Keratinocyte (primary cell): Measurements from ENCODE around the gene TCP11L2.
"Not testable (repeated sequence)": the region's sequence is repeated elsewhere in the genome, so short reads cannot be mapped to it uniquely, and the experiment has no call there.

Source experiments
- EZH2 ChIP-seq: IDR thresholded peaks from one replicate; pipeline ENCODE4 v1.6.1; 2012; ENCODE audit warnings: inconsistent platforms, mild to moderate bottlenecking, low read length, moderate library complexity
- TF ChIP-seq, protein P1 (sequence below), 3 experiments: IDR thresholded peaks in 1 of 3; conservative IDR thresholded peaks in 1 of 3; optimal IDR thresholded peaks in 1 of 3; 2 replicates in 2 of 3; 3 replicates in 1 of 3; pipeline versions ENCODE3 to v1.5.1; 2011; ENCODE audit warnings: low read length in 3 of 3, mild to moderate bottlenecking in 3 of 3, moderate library complexity in 2 of 3, control low read depth in 1 of 3, inconsistent platforms in 1 of 3; ENCODE audit not compliant: insufficient read depth in 2 of 3; ENCODE audit errors: extremely low read depth in 1 of 3

DNA sequence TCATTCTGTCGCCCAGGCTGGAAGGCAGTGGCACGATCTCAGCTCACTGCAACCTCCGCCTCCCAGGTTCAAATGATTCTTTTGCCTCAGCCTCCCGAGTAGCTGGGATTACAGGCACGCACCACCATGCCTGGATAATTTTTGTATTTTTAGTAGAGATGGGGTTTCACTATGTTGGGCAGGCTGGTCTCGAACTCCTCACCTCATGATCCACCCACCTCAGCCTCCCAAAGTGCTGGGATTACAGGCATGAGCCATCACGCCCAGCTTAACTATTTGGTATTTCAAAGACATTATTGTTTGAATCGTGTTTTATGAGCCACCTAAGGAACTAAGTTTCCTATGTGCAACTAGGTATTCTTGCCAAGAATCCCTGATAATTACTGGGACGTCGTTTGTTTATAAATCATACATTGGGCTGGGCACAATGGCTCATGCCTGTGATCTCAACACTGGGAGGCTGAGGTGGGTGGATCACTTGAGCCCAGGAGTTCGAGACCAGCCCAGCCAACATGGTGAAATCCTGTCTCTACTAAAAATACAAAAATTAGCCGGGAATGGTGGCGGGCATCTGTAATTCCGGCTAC is 15.9 kb upstream of the TCP11L2 start:
- TF ChIP-seq, protein P1, sequence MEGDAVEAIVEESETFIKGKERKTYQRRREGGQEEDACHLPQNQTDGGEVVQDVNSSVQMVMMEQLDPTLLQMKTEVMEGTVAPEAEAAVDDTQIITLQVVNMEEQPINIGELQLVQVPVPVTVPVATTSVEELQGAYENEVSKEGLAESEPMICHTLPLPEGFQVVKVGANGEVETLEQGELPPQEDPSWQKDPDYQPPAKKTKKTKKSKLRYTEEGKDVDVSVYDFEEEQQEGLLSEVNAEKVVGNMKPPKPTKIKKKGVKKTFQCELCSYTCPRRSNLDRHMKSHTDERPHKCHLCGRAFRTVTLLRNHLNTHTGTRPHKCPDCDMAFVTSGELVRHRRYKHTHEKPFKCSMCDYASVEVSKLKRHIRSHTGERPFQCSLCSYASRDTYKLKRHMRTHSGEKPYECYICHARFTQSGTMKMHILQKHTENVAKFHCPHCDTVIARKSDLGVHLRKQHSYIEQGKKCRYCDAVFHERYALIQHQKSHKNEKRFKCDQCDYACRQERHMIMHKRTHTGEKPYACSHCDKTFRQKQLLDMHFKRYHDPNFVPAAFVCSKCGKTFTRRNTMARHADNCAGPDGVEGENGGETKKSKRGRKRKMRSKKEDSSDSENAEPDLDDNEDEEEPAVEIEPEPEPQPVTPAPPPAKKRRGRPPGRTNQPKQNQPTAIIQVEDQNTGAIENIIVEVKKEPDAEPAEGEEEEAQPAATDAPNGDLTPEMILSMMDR (optimal IDR thresholded peaks at IDR 0.05 in 1 of 3, IDR thresholded peaks at IDR 0.05 in 1 of 3, conservative IDR thresholded peaks at IDR 0.05 in 1 of 3; ENCODE audit: extremely low read depth in 1 of 3, insufficient read depth in 2 of 3, low read length in 3 of 3): not testable (repeated sequence)
- not testable (repeated sequence) for TF ChIP-seq EZH2
